ENCODE measurements around the gene TCF7L2. TPM values are rescaled to one million over a fixed set of nuclear protein-coding genes. Genes with fewer than 3 reads are reported as not detected.

Gene TCF7L2
- 14.3 to 19.7 TPM (median 17.6 TPM) in 5 replicates for total RNA-seq (2022; extraction: Qiagen RNA extraction; ENCODE audit: low read depth)

GRCh38 chr10:112949875-112950507, at the start of gene TCF7L2:
Gene TCF7L2, plus strand, starts transcription at chr10:112950247. Its CDS starts 510 bp downstream, at chr10:112950757.

Measured in A549 treated with GW870086 at 1 μM for 4 hours (cell line).